Colon (tissue), 2 donors: ENCODE data around the gene RBM28.
"Not testable (repeated sequence)": the region's sequence is repeated elsewhere in the genome, so short reads cannot be mapped to it uniquely, and the experiment has no call there.

ENCODE experiments used
- FAIRE-seq: peaks from 2 replicates; lab custom pipeline; 2012; peaks lifted over from hg19 to GRCh38; lab: Jason Lieb, UNC
- donor health status: control.
- donor health status: control.

Gene RBM28

DNA sequence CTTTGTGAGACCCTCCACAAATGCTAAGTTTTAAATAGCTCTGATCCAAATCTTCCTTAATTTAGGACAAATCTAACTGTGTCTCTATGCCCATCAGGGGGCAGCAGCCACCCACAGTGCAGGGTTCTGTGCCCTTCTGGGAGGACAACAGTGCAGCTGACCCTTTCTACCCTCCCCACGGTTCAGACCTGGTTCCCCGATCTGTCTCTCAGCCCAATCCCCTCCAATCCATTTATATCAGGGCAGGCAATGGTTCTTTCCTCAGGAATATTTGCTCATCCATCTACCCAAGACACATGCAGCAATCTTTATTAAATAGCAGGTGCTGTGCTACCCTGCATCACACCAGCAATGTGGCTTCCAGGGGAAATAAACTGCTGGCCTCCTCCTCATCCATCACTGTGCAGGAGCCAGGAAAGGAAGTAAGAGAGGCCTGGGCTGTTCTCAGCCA, 4.0 kb upstream of the RBM28 start:
- no peak for FAIRE-seq

DNA sequence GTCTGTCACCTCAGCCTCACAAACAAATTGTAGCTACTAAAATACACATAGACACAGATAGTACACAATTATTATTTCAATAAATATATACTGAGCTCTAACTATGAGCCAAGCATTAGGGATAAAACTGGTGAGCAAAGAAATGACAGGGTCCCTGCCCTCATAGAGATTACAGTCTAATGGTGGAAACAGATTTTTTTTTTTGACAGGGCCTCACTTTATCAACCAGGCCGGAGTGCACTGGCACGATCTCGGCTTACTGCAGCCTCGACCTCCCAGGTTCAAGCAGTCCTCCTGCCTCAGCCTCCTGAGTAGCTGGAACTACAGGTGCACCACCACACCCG, 695 bp upstream of the RBM28 start:
- no peak for FAIRE-seq

DNA sequence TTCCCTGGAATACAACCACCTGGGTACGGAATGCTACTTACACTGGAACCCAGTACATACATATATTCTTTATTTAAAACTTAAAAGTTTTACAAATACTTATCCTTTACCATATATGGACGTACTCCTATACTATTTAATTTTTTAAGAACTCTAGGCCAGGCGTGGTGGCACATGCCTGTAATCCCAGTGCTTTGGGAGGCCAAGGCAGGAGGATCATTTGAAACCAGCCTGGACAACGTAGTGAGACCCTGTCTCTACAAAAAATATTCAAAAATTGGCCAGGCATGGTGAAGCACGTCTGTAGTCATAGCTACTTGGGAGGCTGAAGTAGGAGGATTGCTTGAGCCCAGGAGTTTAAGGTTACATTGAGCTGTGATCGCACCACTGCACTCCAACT, 2.0 kb downstream of the RBM28 start:
- no peak for FAIRE-seq

DNA sequence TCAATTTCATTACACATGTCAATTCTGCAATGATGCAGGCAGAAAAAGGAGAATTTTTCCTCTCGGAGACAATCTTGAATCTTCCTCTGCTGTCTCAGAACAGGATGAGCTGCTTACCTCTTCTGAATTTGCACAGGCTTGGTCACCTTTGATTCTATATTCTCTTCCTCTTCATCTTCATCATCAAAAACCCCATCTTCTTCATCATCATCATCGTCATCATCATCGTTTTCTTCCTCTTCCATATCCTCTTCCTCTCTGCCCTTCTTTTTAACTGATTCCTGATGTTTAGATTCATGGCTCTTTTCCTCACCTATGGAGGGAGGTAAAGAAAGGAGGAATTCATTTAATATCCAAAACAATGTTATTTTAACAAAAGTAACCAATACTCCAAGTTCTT, 8.0 kb downstream of the RBM28 start:
- FAIRE-seq, result no peak

DNA sequence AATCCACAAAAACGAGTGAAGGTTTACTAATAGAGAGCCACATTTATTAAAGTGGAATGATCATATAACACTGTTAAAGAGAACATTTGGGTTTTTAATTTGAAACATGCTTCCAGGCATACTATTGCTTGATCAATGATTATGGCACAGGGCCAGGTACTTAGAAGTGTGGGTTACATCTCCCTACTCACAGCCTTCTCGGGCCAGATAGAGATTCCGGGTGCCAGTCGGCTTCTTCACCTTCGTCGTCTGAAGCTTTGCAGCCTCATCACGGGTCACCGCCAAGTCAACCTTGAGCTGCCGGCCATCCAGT, 19.4 kb downstream of the RBM28 start:
- FAIRE-seq, result no peak

DNA sequence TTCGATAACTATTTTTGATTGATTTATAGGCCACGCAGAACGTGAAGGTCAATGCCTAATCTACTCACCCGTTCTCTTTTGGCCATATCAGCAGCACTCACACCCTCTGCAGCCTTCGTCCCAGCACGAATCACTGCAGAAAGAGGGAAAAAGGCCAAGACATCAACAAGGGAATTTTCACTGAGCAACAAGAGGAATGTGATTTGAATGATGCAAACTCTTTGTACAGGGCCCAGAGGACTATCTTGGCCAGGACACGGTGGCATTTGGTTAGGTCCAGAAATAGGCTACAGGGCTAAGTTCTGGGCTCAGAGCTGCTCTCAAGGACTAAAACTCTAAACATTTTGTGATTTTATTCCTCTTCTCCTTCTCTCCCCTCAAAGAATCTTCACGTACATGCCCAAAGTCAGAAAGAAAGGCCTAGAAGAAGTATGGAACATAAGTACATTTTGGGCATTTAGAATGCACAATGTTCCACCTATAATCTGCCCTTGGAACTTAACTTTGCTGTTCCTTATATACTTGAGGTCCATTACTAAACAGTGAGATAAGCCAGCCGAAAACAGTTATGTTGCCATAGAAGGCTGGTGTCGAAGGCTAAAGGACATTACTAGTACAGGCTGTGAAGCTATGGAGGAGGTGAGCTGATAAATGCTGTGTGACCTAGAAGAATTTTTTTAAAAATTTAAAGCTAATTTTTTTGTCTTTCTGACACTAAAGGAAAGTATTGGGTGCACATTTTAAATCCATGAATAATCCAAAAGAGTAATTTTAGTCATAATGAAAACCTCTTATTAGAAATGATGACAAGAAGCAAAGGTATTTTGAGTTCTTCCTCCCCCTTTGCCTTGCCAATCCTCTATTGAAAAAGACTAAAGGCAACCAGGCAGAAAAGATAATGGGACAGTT, 20.0 kb downstream of the RBM28 start:
- FAIRE-seq, result no peak

DNA sequence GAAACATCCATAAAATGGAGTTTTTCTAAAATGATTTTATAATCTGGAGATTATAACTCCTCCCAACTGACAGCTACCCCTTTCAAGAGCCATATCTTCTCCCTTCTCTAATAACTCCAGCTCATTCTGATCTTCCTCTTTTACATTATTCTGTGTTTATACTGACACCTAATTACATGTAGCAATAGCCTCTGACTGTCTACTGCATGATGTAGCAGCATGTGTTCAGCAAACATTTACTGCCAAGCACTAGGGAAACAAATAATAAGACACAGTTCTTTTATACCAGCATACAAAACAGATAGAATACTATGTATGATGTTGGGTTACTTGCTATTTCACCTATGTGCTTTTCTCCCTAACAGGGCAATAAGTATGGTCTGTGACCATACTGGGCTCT, 20.7 kb downstream of the RBM28 start:
- no peak for FAIRE-seq

DNA sequence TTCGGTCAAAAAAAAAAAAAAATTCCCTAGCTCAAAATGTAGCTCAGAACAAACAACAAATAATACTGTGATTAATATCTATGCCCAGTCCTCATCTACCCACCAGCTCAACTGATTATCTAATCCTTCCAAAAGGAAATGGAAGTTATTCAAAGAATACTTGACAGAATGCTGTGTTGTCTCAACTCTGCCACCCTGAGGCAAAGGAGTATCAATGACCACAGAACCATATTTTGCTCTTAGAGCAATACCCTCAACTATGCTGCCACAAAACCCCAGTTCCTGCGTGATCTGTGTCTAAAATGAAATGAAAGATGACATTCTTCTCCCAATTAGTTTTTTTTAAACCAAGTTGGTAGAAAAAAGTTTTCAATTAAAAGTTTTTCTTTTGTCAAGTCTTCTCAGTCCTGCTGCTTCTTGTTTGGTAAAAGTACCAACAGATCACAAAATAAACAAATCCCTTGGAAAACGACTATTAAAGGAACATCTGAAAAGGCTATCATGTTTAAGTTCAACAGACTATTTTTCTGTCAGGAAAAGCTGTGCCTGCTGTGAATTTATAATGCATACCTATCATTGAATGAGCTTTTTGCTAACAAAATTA, 21.6 kb downstream of the RBM28 start:
- no peak for FAIRE-seq

DNA sequence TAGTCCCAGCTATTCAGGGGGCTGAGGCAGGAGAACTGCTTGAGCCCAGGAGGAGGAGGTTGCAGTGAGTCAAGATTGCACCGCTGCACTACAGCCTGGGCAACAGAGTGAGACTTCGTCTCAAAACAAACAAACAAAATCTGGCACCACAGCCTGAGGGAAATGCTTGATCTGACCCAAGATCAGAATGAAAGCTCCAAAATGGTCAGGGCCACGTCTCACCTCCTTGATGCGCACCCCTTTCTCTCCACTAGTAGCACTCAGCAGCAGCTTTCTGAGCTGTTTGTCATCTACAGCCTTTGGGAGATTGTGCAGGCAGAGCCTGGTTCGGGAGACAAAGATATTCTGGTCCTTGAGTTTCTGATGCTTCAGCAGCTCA, 22.7 kb downstream of the RBM28 start:
- no peak for FAIRE-seq

DNA sequence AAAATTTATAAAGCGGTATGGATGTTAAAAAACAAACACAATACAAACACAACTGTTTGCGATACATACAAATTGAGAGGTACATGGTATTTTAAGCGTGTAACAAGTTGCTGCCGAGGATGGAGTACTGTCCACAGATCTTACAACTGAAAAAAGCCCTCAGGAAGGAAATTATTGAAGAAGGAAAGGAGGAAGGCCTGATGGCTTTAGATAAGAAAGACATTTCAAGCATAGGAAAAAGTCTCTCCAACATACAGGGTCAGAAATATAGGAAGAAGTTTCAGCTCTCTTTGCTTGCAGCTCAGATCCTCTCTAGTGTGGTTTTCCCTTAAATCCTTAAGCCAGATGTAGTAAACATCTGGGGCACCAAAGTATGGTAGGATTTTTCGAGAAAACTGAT, 25.0 kb downstream of the RBM28 start:
- no peak for FAIRE-seq

DNA sequence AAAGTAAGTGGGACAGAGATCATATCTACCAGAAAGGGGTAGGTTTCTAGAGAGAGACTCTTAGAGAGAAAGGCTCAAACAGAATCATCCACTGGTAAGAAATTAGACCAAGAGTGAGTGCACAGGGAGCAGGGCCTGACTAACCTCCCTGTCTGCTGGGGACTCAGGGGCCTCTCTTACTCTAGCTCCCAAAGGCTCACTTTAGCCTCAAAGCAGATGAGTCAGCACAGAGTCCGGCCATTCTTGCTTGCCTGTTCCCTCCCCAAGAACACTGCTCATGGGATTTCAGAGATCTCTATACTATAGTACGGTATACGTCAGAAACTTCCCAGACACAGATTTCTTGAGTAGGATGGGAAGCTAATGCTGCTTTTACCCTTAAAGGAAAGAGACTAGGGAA, 32.7 kb downstream of the RBM28 start:
- FAIRE-seq, result no peak

DNA sequence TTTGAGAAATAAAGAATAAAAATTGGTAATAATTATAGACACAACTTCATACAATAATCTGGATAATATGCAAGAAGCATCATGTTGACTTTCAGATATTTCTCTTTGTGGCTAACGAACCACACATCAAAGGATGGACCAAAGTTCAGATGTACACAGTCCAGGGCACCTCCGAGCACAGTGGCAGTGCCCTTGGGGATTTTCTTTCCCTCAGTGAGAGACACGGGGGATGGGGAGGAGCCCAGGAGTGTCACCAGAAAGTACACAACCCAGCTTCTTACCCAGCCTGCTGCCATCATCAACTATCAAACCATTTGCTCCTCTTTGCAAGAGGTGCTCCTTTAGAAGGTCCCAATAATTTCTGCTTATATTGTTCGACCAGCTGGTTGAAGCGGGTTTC, 33.2 kb downstream of the RBM28 start:
- FAIRE-seq, result no peak

DNA sequence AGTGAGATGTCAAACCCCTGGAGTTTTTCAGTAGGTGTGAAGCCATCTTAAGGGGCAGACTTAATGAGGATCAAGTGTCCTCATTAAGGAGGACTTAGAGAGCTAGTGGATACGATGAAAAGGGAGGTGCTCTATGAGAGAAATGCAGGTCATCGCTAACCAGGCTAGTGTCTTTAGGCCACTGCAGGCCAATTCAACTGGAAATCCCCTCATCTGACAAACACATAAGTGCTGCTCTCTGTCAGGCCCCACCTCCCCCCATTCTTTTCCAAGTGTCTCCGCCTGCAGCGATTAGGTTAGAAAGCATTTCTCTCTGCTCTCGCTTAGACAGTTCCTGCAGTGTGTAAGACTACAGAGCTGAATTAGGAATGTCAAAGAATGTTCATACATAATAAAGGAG, 33.7 kb downstream of the RBM28 start:
- no peak for FAIRE-seq

DNA sequence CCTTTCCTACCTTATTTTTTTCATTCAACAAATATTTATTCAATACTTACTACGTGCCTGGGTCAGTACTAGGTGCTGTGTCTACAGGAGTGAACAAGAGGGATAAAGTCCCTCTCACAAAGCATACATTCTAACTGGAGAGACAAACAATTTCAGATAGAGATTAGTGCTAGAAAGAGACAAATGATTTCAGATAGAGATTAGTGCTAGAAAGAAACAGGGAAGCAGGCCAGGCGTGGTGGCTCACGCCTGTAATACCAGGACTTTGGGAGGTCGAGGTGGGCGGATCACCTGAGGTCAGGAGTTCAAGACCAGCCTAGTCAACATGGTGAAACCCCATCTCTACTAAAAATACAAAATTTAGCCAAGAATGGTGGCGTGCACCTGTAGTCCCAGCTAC, 34.6 kb downstream of the RBM28 start:
- no peak for FAIRE-seq

DNA sequence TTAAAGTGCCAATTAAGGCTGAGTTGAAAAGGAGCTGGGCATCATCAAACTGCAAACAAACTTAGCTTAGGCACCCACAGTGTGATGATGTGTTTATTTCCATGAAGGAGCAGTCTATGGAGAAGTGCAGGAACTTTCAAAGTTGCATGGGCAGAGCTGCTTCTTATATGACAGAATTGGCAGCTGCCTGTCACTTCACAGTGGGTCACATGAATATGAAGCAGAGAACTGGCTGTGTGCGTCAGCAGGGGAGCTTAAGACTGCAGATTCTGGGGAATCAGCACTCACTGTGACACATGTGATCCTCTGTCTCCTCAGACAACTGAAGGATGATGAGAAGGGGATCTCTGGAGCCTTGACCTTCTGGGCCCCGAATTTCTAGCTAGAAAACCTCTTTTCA, 36.6 kb downstream of the RBM28 start:
- FAIRE-seq, result no peak

DNA sequence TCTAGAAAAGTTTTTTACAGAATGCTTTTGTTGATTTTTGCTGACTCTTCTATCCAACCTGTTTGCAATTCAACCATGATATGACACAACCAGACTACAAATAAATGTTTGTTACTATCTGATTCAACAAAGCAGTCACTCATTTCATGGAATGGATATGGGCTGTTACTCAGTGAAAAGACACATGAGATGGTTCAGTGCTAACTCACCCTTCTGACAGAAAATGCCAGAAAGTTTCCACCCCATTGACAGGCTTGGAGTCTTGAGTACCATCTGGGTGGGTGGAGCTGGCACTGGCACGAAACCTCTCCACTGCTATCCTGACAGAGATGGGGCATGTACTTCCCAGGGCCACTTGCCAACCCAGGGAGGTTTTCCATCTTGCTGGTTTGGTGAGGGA, 39.5 kb downstream of the RBM28 start:
- FAIRE-seq, result no peak

DNA sequence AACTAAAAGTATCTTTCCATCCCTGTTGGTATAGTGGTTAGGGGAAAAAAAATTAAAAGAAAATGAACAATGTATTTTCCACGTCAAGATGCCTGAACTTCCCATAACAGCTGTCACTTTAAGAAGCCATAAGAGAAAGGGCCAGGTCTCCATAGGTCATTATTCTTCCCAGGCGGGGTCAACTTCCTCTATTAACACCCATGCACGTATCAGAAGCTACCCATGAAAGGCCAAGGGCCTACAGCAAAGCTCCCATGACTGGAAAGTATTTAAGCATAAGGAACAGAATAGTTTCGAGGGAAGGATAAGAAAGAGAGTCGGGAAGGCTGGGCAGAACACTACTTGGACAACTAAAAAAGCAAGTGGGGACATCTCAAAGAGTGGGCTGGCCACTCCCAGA, 40.1 kb downstream of the RBM28 start:
- FAIRE-seq, result no peak

DNA sequence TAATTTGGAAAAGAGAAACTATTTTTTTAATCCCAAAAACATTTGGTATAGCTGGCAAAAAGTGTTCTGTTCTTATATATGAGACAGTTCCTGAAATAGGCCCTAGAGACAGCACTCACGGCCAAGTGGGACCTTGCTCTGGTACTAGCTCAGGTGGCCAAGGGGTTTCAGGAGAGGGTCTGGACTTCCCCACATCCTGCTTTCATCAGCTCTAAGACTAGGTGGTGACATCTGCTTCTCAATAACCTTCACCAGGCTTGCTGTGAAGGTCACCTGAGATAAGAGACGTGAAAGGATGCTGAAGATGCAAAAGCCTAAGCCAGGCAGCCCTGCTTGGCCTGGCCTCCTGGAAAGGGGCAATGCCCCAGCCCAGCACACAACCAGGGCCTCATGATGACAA, 40.6 kb downstream of the RBM28 start:
- FAIRE-seq, result no peak

DNA sequence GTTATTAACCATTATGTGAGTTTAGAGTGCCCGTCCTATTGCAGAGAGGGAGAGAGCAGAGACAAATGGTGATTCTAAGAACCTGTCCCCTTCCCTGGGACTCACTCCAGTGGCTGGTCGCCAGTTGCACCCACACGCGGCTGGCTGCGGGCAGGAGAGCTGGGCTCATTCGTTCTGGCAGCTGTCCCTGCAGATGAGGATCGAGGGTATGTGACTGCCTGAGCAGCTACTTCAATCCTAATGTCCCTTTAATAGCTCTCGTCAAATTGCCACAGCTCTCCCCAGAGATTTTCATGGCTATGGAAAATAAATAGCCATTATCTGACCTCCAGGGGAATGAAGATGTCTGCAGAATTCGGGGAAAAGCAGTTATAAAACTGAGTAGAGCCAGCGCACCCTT, 41.6 kb downstream of the RBM28 start:
- no peak for FAIRE-seq

DNA sequence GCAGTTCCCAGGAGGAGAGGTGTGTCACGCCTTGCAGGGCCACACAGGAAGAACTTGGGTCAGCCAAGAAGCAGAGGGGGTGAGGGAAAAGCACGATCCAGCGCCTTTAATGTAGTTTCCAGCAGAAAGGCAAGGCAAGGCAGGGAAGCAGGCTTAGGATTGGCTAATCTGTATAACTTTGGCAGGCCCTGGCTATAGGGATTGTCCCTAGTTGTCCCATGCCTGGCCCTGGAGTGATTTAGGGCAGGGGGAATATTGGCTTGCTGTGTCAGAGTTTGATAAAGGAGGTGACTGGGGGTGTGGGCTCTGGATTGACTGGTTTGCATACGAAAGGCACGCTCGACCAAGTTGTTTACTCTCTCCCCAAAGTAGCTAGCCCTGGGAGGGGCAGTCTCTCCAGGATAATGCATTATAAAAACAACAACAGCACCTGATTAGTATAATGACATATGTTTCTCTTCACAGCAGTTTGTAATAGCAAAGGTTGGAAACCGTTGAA, 44.5 kb downstream of the RBM28 start:
- no peak for FAIRE-seq

DNA sequence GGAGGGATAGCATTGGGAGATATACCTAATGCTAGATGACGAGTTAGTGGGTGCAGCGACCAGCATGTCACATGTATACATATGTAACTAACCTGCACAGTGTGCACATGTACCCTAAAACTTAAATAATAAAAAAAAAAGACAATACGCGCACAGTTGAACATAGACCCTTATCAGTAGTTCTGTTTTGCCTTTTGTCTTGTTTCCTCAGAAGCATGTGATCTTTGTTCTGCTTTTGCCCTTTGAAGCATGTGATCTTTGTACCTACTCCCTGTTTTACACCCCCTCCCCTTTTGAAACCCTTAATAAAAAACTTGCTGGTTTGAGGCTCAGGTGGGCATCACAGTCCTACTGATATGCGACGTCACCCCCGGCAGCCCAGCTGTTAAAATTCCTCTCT, 45.7 kb downstream of the RBM28 start:
- FAIRE-seq, result not testable (repeated sequence)

DNA sequence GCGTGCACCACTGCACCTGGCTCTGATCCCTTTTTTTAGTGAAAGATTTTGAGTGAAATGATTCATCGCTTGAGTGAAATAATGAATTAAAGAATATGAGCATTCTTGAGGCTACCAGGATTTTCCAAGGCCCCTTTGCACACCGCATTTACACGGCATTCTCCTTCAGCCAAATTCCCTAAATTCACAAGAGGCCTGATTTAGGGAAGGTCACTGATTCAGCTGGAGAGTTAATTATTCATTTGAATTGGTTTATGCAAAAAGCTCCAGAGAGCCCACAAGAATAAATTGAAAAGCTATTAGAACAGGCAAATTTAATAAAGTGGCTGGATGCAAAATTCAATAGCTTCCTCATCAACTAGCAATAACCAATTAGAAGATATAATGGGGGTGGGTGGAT, 56.2 kb downstream of the RBM28 start:
- FAIRE-seq, result no peak

DNA sequence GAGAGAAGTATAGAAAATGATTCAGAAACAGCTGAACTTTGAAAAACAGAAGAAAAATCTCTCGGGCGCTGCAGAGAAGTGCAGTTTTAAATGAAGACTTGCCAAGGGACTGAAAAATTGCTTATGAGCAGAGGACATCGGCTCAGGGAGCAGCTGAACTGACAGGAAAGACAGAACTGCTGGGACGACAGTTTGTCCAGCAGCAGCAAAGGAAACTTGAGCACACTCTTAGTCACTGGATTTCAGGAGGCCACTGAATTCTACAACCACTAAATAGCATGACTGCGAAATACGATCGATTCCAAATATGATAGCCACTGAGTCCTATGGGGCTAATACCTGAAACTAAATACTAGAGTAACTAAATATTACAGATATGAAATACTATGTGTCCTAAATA, 59.6 kb downstream of the RBM28 start:
- no peak for FAIRE-seq
